ENCODE data around the gene GDI2.
A peak's percentile ranks its signal among the peaks of the same experiment; 100 is the strongest.
"Not testable (repeated sequence)": the region's sequence is repeated elsewhere in the genome, so short reads cannot be mapped to it uniquely, and the experiment has no call there.

GDI2 gene

GRCh38 chr10:5813341-5814109, at the start of gene GDI2:
GDI2 (minus strand) TSS chr10:5813434; CDS start chr10:5813258, 176 bp downstream.
- DNase-seq (ENCODE audit: low spot score) = peak; percentile 98

DNA sequence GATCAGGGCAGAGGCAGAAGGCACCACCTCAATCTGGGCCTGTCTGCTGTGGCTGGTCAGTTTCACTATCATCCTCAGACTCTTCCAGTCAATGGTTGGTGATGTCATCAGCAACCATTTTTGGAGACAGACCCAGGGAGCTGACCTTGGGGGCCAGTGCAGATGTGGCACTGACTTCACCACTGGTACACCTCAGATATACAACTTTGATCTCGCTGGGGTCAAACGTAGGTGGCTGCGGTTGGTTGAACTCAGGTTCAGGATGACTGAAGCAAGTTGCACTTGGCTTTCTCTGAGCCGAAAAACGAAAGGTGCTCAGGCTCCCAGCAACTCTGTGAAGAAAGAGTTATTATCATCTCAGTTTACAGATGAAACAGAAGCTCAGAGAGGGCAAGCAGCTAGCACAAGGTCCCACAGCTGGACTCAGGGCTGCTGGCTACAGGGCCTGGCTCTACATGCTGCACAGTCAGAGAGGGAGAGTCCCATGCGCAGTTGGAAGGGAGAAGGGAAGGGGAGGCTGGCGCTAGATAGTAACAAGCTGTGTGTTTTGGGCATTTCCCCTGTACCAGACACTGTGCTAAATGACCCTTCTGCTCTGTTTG, 49.2 kb upstream of the GDI2 start:
- DNase-seq (ENCODE audit: low spot score) = no peak

GRCh38 chr10:5860066-5860465, 46.8 kb upstream of the GDI2 start:
- no peak for DNase-seq (ENCODE audit: low spot score)

DNA sequence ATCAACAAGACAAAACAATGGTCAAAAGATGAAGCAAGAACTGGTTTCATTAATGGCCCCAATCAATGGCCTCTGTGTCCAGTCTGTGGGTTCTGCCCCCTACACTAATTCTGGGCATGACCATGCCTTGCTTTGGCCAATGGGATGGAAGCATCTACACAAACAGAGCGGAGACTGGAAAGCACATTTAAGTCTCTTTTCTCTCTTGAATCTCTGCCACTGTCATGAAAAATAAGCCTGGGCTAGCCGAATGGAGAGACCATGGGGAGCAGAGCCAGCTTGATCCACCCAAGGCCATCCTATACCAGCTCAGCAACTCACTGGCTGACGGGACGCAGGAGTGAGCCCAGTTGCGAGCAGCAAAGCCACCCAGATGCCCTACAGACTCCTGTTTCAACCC, 45.6 kb upstream of the GDI2 start:
- no peak for DNase-seq (ENCODE audit: low spot score)

GRCh38 chr10:5856701-5857004, 43.4 kb upstream of the GDI2 start:
- DNase-seq (ENCODE audit: low spot score) = no peak

- no peak for DNase-seq (ENCODE audit: low spot score)
These were observed 42.9 kb upstream of the GDI2 start for GRCh38 chr10:5855979-5856700.

DNA sequence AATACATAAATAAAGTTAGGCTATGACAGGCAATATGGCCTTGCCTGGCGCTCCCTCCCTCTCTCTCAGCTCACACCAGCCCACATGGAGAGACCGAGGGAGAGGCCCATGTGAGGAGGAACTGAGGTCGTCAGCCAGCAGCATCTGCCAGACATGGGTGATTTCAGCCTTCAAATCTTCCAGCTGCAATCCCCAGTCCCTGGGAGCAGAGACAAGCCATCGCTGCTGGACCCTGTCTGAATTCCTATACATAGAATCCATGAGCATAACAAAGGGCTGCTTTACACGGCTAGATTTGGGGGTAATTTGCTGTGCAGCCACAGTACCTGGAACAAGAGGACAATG, 40.9 kb upstream of the GDI2 start:
- no peak for DNase-seq (ENCODE audit: low spot score)

GRCh38 chr10:5846667-5847066, 33.4 kb upstream of the GDI2 start:
- not testable (repeated sequence) for DNase-seq (ENCODE audit: low spot score)

DNA sequence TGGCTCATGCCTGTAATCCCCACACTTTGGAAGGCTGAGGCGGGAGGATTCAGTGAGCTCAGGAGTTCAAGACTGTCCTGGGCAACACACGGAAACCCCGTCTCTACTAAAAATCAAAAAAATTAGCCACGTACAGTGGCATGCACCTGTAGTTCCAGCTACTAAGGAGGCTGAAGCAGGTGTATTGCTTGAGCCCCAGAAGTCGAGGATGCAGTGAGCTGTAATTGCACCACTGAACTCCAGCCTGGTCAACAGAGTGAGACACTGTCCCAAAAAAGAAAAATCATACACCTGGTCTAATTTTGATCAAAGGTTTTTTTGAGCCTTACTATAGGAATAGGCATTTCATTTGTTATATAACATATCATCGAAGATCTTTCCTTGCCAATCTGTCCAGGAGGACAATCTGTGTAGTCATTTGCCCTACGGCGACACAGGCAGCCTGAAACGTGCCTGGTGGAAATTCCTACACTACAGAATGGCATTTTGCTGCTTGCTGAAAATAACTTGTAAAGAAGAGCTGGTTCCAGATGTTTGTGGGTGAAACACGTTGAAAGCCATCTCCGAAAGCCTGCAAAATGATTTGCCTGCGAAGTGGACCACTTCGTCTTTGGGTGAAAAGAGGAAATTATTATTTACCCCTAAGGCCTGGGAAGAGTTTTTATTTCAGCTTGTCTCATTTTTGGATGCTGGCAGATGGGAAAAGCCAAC, 31.3 kb upstream of the GDI2 start:
- no peak for DNase-seq (ENCODE audit: low spot score)

DNA sequence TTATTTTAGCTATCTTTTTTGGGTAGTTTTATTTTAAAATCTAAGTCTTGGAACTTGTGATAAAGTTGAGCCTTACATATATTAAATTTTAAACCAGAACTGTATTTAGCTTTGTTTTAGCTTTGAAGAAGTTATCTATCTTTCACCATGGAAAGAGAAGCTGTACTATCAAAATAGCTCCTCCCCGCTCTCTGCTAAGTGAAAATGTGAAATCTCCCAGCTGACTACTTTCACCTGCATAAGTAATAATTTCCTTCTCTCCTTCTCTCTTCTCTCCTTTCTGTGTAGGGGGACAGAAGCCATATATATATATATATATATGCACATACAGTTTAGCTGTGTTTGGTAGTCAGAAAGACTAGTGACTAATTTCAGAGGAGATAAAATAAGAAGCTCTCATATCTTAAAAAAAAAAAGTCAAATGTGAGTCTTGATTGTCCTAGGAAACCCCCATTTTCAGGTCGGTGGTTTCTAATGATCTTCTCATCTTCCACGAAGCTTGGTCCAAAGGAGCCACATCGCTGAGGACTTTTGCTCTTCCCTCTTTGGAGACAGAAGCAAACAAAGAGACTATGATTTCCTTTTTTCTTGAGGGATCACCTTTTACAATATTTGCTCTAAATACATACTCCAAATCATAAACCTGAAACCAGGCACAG, 30.6 kb upstream of the GDI2 start:
- DNase-seq (ENCODE audit: low spot score) = no peak

- no peak for DNase-seq (ENCODE audit: low spot score)
These were observed 28.7 kb upstream of the GDI2 start for GRCh38 chr10:5841965-5842364.

GRCh38 chr10:5840314-5841307, 27.4 kb upstream of the GDI2 start:
- peak; percentile 50 for DNase-seq (ENCODE audit: low spot score)

DNA sequence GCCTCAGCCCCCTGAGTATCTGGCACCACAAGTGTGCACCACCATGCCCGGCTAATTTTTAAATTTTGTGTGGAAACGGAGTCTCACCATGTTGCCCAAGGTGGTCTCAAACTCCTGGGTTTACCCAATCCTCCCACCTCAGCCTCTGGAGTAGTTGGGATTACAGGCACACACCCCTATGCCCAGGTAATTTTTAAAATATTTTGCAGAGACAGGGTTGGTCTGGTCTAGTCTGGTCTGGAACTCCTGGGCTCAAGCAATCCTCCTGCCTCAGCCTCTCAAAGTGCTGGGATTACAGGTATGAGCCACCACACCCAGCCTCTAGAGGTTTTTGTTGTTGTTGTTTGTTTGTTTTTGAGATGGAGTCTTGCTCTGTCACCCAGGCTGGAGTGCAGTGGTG, 22.9 kb upstream of the GDI2 start:
- DNase-seq (ENCODE audit: low spot score) = not testable (repeated sequence)

DNA sequence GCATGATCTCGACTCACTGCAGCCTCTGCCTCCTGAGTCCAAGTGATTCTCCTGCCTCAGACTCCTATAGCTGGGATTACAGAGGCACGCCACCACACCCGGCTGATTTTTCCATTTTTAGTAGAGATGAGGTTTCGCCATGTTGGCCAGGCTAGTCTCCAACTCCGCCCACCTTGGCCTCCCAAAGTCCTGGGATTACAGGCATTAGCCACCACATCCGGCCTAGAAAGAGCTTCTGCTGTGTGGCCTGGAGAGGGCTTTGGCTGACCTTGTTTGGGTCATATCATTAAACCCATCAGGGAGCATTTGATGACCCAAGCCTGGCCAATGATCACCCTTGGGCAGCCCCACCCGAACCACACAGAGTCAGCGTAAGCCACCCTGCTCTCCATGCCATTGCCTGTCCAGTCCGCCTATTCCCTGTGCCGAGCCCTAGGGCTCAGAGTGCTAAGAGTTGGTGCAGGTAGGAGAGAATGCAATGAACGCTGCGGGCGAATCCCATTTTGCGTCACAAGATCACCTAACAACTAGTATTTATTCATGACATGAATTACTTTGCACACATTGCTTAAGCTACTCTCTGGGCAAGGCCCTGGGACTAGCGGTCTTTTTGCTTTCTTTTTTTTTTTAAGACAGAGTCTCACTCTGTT, 22.3 kb upstream of the GDI2 start:
- DNase-seq (ENCODE audit: low spot score) = no peak

GRCh38 chr10:5833814-5834213, 20.6 kb upstream of the GDI2 start:
- no peak for DNase-seq (ENCODE audit: low spot score)

DNA sequence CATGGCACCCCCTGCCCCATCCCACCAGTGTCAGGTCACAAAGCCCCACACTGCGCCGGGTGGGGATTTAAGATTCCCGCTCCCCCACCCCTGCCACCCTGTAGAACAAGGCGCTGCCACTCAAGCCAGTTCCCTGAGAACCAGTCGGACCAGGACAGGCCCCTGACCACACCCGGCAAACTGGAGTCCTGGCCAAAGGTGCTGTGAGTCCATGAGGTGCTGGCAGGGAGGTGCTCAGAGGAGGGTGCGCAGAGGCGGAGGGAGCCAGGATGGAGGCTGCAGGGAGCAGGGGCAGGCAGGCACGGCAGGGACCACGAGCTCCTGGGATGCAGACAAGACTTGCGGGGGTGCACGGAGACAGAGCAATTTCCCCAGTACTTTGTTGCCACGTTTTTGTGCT, 19.7 kb upstream of the GDI2 start:
- DNase-seq (ENCODE audit: low spot score) = no peak

- no peak for DNase-seq (ENCODE audit: low spot score)
These were observed 18.2 kb upstream of the GDI2 start for GRCh38 chr10:5831446-5831782.

- DNase-seq (ENCODE audit: low spot score) = no peak
These were observed 17.6 kb upstream of the GDI2 start for GRCh38 chr10:5830629-5831445.

GRCh38 chr10:5829267-5829666, 16.0 kb upstream of the GDI2 start:
- no peak for DNase-seq (ENCODE audit: low spot score)

- DNase-seq (ENCODE audit: low spot score) = no peak
These were observed 15.5 kb upstream of the GDI2 start for GRCh38 chr10:5828725-5829124.

Measured in hepatic stellate cell (primary cell).